Measurements from ENCODE around the gene TNFRSF1A.

Gene TNFRSF1A

DNA sequence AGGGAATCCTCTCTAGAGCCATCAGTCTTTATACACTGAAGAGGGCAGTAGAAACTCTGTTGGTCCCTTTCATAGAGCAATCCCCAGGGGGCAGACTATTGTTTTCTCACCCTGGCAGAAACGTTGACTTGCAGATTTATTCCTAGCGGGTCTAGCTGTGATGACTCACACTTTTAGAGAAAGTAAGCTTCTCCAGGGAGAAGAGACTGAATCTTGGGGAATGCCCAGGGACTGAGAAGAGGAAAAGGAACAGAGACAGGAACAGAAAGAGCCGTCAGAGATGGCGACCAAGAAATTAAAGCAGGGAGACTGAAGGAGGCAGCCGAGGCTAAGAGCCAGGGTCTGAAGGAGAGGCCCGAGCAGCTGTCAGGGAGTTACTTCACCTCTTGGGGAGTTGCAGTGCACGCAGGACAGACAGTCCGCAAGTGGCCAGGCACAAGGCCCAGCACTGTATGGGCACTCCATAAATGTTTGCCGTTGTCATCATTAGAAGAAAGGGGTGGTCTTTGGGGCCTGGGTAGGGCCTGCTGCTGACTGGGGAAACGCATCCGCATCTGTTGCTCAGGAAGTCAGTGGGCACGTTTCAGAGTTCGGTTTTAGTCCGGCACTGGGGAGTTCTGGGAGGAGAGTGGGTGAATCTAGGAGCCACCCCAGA, 18.4 kb downstream of the TNFRSF1A start:
- DNase-seq, result peak; percentile 89

DNA sequence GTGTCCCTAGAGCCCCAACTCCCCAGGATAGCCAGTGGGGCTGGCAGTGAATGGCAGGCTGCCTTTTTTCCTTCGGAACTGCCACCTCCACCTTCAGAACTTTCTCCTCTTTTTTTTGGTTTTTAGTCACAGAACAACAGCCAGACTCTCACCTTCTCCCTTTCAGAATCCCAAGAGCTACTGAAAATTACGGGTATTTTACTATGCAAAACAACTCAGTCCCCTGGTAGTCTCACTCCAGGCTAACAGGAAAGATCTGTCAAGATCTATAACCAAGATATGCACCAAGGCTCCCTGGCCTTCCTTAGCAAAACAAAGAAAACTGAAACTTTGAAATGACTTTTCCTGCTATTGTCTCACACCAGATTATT, 18.9 kb downstream of the TNFRSF1A start:
- DNase-seq, result no peak

DNA sequence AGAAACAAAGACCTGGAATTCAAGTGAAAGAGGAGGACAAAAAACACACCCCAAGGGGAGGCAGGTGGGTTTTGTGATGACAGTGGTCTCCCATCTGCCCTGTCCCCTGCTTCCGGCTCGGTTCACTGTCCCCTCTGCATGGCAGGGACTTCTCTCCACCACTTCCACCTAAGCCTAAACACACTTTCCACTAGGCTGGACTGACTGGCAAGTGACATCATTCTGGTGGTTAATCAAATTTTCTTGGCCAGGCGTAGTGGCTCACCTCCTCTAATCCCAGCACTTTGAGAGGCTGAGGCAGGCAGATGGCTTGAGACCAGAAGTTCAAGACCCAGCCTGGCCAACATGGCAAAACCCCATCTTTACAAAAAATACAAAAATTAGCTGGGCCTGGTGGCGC, 19.5 kb downstream of the TNFRSF1A start:
- no peak for DNase-seq

- no peak for DNase-seq
Measured at GRCh38 chr12:6321905-6322304, 20.0 kb downstream of the TNFRSF1A start.

DNA sequence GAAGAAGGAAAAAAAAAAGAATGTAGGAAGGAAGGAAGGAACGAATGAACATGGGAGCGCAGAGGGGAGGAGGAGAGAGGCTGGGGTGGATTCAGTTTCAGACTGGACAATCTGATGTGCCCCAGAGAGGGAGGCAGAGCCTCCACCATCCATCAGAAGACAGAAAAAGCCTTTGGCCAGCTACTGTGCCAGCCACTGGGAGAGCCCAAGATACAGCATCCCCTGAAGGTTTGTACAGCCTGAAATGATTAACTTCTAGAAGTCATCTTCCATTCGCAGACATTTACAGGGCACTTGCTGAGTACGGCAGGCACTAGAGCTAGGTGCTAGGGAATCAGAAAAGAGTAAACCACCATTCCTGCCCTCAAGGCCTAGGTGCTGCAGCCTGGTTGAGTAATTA, 22.4 kb downstream of the TNFRSF1A start:
- no peak for DNase-seq

GRCh38 chr12:6318440-6318879, 23.4 kb downstream of the TNFRSF1A start:
- DNase-seq, result no peak

- DNase-seq, result no peak
Measured at GRCh38 chr12:6317693-6318439, 24.0 kb downstream of the TNFRSF1A start.

DNA sequence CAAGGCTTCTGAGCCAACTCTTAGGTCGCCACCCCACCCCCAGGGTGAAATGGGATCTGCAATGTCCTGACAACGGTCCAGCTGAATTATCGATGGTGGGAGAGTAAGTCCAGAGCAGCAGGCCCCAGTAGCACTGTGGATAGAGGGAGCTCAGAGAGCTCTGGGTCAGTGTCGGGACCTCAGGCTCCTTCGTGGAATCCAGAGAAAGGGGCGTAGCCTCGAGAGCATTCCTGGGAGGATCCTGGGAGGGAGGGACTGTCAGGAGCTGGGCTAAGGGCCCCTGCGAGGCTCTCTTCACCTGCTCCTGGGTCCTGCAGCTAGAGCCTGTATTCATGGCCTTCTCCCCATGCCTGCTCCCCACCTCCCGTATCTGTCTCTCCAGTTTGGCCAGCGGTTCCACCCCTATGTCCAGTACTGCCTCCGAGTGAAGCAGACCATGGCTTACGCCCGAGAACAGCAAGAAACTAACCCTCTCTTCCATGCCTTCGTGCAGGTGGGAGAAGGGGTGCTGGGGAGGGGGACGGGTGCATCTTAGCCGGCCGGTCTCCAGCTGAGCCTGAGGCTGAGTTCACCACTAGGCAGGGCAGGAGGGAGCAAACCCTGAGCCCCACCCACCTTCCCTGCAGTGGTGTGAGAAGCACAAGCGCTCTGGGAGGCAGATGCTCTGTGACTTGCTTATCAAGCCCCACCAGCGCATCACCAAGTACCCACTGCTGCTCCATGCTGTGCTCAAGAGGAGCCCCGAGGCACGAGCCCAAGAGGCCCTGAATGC, 24.8 kb downstream of the TNFRSF1A start:
- peak; percentile 87 for DNase-seq

DNA sequence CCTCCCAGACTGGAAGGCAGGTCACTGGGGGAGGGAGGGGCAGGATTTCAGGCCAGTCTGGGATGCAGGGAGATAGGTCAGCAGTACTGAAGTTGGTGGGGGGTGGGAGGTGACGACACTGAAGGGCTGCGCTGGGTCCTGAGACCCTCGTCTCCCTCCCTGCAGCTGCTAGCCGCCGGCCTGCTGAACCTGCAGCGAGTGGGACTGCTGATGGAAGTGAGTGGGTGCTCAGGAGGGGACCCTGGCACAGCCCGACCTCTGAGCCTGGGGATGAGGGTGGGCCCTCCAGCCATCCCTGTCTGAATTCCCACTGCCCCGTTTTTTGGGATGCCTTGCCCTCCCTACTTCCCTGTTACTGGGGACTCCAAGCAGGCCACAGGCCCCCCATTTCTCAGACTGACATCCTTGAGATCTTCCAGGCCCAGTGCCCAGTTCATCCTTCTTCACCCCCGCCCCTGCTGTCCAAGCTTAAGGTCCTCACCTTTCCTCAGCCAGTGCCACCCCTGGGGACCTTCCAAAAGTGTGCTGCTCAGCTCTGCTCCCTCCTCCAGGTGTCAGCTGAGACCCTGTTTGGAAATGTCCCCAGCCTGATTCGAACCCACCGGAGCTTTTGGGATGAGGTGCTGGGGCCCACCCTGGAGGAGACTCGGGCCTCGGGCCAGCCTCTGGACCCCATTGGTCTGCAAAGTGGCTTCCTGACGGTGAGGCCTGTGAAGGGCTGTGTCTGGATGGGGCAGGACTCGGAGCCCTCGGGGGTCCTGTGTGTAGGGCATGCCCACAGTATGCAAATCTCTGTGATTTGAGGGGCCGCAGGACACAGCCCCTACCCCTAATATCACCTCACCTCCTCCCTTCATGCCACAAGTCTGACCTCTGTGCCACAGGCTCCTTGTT, 25.9 kb downstream of the TNFRSF1A start:
- no peak for DNase-seq

GRCh38 chr12:6315184-6315583, 26.7 kb downstream of the TNFRSF1A start:
- no peak for DNase-seq

DNA sequence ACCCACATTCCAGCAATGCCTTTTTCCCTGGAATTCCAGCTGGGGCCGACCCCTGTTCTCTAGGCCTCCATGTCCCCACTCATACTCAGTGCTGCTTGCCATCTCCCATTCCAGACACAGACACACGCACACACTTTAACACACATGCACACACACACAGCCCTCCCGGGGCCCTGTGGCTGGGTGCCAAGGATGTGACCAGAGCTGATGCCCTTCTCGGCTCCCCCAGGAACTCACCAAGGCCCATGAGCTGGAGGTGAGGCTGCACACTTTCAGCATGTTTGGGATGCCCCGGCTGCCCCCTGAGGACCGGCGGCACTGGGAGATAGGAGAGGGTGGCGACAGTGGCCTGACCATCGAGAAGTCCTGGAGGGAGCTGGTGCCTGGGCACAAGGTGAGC, 27.1 kb downstream of the TNFRSF1A start:
- DNase-seq, result no peak

GRCh38 chr12:6313326-6313940, 28.4 kb downstream of the TNFRSF1A start:
- no peak for DNase-seq

- no peak for DNase-seq
Measured at GRCh38 chr12:6312529-6313325, 29.1 kb downstream of the TNFRSF1A start.

- DNase-seq, result no peak
Measured at GRCh38 chr12:6311822-6312528, 29.9 kb downstream of the TNFRSF1A start.

GRCh38 chr12:6310771-6311610, 30.9 kb downstream of the TNFRSF1A start:
- no peak for DNase-seq

DNA sequence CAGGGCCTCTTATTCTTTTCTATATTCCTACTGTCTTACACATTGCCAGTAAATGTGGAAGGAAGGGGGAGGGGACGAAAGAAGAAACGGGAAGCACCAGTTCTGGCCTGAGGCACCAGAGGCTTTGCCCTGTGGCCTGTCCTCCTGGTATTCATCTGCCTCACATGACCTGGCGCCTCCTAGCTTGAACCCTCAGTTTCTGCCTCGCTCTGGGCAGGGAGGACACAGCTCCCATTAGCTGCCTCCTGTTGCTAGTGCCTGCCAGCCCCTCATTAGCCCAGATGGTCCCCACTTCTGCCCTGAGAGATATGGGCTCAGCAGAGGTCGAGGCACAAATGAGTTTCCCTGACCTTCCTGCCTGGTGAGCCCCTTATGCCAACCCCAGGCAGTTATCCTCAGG, 34.3 kb downstream of the TNFRSF1A start:
- no peak for DNase-seq

DNA sequence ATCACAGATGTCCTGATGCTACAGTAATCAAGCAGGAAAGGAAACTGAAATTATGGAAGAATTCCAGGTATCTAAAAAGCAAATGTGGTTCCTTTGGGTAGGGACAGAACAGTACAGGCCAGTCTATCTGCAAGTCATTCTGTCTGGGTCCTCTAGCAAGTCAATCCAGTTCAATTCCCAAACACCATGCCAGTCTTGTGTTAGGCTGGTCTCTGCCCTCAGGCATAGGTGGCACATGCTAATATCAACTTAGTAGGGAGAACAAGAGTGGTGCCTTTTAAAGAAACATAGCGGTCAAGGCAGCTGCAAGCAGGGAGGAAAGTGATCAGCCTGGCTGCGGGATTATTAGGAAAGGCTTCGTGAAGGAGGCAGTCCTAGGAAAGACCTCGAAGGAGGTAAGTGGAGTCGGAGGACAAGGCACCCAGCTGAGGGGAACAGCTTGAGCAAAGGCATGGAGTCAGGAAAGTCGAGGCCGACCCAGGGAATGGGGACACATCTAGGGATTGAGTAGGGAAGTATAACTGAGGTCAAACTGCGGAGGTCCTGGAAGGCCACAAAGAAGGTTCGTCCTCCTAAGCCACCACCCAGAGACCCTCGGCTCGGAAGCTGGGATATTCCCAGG, 35.2 kb downstream of the TNFRSF1A start:
- DNase-seq, result no peak

GRCh38 chr12:6306151-6306550, 35.7 kb downstream of the TNFRSF1A start:
- no peak for DNase-seq

GRCh38 chr12:6303071-6303470, 38.8 kb downstream of the TNFRSF1A start:
- DNase-seq, result no peak
